IPS-18c (cell line): ENCODE data around the gene C17orf78.
"Not testable (repeated sequence)": the region's sequence is repeated elsewhere in the genome, so short reads cannot be mapped to it uniquely, and the experiment has no call there.

Experiments used
- H3K4me3 ChIP-seq: 2 replicates; pipeline ENCODE4 v1.7.0; 2013; ENCODE audit warnings: low read depth, mild to moderate bottlenecking, low read length, moderate library complexity; ENCODE audit not compliant: insufficient read depth
- H3K9me3 ChIP-seq: one replicate; pipeline ENCODE4 v1.6.1; 2013; ENCODE audit warnings: mild to moderate bottlenecking, low read length, moderate library complexity; ENCODE audit not compliant: control insufficient read depth, insufficient read depth

Gene C17orf78

DNA sequence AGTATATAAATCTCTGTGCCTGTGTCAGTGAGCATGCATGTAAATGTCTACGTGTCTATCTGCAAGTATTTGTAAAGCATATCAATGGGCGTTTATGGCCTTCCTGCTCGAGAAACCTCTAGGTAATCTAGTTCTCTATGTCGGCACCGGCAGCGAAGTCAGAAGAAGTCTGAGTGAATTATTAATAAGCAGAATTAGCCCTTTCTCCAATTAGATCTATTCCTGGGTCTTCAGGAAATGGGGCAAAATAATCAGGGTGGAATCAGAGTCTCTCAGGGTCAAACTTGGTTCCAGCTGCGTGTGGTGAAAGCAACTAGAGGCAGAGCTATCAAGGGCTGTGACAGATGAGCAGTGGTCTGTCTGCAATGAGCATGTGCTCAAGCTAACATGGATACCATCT lies at the start of gene C17orf78:
C17orf78 (plus strand) TSS at position 280 of the 400 bp plus-strand sequence; CDS start at position 388, 108 bp downstream.
- no peak within 1 kb of the TSS for H3K4me3 ChIP-seq
- H3K9me3 ChIP-seq, result no peaks in the 10 kb centered on the region

DNA sequence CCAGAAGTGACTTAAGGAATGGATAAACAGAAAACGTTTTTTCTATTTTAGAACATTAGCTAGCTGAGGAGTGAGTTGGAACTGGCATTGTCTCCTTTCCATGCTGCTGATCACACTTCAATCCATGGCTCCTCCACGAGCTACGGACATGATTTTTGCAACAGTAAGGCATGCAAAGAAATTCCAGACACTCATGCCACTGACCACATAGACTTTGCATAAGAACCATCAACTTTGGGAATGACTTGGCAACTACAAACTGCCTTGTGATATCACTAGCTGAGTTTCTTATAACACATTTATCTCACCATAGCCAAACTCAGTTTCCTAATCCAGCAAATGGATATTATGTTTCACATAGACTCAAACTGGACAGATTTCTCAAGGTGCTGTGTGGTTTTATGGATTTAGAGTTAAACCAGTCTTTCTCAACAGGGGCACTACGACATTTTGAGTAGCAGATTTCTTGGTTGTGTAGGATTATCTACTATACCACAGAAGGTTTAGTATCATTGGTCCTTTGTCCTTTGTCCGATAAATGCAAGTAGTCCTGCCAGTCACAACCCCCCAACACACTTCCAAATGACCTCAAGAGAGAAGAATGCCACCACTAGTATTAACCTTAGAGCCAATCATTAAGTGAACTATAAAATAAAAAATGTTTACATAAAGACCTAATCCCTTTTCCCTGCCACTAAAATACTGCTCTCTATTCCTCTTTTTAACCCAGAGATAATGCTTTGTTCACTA lies 48.3 kb upstream of the C17orf78 start:
- Histone ChIP-seq H3K4me3 (no peak overlapping the region), H3K9me3 (no peaks in the 10 kb centered on the region)

DNA sequence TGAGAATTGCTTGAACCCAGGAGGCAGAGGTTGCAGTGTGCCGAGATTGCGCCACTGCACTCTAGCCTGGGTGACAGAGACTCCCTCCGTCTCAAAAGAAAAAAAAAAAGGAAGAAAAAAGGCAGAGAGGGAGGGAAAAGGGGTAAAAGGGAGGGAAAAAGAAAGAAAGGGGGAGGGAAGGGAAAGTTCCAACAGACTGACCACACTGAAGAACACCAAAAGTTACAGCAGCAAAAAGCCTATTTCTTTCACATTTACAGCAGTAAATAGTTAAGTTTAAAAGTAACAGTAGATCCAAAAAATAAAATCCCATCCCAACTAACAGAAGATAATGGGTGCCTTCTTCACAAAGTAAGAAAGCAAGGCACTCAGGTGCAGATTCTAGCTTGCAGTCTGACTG lies 36.9 kb upstream of the C17orf78 start:
- H3K9me3 ChIP-seq, result no peaks in the 10 kb centered on the region
- H3K4me3 ChIP-seq, result no peak overlapping the region

DNA sequence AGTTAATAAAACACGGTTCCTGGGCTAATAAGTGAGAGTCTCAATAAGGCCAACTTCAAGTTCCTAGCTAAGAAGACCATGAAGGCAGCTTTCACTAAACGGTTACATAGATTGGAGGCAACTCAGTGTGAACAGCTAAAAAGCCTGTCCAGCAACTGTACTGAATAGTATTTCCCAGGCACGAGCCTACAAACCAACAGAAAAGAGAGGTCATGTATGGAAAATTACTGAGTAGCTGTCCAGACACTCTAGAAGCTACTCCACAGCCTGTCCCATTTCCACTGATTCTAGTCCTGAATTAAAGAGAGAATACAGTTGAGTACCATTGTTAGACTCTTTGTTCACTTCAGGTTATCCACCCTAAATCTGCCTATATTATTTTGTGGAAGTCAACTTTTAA lies 36.5 kb upstream of the C17orf78 start:
- Histone ChIP-seq H3K9me3 (no peaks in the 10 kb centered on the region), H3K4me3 (no peak overlapping the region)

DNA sequence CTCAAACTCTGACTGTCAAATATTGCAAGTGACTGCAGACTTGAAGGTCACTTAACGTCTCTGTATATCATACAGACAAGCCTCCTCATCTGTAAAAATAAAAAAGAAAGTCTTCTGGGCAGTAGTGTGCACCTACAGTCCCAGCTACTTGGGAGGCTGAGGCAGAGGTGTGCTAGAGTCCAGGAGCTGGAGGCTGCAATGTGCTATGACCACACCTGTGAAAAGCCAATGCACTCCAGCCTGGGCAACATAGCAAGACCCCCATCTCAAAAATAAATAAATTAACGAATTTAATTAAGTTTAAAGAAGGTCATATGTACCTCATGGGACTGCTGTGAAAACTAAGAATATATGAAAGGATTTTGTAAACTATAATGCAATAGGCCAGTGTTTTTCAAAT lies 35.0 kb upstream of the C17orf78 start:
- no peak overlapping the region for H3K4me3 ChIP-seq
- no peaks in the 10 kb centered on the region for H3K9me3 ChIP-seq

DNA sequence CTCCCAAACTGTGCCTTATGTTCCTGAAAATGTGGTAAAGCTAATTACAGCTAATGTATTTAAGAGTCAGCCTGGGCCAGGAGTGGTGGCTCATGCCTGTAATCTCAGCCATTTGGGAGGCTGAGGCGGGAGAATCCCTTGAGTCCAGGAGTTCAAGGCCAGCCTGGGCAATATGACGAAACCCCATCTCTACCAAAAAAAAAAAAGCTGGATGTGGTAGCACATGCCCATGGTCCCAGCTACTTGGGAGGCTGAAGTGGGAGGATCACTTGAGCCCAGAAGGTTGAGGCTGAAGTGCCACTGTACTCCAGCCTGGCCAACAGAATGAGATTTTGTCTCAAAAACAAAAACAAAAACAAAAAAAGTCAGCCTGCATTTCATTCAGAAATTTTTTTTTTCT lies 33.2 kb upstream of the C17orf78 start:
- Histone ChIP-seq H3K9me3 (peaks cover 5% of the 10 kb centered on the region), H3K4me3 (no peak overlapping the region)

DNA sequence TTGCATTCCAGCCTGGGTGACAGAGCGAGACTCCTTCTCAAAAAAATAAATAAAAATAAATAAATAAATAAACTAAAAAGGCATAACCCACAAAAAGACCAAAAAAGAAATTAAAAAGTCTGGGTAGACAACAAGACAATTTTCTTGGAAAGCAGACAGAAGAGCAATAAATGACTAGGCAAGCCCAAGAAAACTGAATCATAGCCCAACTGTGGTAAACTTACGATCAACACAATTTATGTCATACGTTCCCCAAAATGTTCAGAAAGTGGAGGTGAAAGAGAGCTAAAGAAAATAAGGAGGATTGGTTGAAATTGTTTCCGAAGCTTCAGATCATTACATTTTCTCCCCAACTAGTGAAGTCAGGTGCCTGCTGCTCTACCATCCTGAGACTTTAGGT lies 31.3 kb upstream of the C17orf78 start:
- Histone ChIP-seq H3K9me3 (peaks cover 8% of the 10 kb centered on the region), H3K4me3 (no peak overlapping the region)

DNA sequence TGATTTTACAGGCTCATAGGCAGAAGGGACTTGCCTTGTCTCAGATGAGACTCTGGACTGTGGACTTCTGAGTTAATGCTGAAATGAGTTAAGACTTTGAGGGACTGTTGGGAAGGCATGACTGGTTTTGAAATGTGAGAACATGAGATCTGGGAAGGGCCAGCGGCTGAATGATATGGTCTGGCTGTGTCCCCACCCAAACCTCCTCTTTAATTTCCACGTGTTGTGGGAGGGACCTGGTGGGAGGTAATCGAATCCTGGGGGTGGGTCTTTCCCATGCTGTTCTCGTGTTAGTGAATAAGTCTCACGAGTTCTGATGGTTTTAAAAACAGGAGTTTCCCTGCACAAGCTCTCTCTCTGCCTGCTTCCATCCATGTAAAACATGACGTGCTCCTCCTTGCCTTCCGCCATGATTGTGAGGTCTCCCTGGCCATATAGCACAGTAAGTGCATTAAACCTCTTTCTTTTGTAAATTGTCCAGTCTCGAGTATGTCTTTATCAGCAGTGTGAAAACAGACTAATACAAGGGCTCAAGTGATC lies 28.9 kb upstream of the C17orf78 start:
- not testable (repeated sequence) for H3K4me3 ChIP-seq, H3K9me3 ChIP-seq

DNA sequence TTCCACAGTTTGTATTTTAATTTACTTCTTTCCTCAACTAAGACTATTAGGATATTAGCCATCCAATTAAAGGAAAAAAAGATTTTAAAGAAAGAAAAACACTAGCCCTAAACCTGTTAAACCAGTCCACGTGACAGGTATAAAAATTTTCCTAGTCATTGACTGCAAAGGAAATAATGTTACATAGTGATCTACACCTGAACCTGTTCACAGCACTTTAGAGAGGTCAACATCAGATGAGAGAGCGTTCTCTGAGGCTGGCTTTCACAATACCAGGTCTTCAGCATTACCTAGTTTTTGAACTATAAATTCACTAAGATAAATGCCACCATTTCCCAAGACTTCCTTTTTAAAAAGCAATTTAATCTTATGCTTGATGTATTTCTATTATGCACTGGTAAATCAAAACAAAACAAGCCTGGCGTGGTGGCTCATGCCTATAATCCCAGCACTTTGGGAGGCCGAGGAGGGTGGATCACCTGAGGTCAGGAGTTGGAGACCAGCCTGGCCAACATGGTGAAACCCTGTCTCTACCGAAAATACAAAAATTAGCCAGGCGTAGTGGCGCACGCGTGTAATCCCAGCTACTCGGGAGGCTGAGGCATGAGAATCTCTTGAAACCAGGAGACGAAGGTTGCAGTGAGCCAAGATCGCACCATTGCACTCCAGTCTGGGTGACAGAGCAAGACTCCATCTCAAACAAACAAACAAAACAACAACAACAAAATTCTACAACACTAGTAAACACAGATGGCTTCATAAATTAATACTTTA lies 18.8 kb upstream of the C17orf78 start:
- not testable (repeated sequence) for H3K9me3 ChIP-seq, H3K4me3 ChIP-seq

DNA sequence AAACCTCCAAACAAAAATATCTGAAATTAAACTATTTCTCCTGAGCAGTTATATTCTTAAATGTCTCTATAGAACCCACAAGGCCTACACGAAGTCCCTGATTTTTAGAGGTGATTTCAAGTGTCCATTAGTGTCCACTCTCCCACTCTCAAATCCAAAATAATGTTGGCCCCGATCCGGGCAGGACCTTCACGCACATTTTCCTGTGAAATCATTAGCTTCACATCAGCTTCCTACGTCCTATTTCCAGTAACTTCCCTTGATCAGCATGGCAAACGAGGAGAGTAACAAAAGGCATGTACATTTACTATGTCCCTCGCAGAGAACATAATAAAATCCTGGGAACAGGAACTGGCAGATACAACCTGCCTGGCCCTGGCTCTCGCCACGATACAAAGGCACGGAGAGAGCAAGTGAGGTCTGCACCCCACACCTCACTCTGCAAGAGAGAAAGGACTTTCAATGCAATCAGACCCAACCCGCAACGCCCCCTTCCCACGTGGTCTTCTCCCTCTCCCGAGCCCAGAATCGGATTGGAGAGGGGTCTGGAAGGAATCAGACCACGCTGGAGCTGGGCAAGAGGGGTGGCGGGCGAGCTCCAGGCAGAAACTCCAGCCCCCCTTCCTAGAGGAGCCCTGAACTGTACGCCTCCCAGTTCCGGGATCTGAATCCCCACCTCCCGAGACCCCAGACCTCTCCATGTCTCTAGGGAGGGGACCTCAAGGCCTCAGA lies 17.5 kb upstream of the C17orf78 start:
- Histone ChIP-seq H3K4me3 (peak overlapping the region; percentile 82), H3K9me3 (peaks cover 2% of the 10 kb centered on the region)

DNA sequence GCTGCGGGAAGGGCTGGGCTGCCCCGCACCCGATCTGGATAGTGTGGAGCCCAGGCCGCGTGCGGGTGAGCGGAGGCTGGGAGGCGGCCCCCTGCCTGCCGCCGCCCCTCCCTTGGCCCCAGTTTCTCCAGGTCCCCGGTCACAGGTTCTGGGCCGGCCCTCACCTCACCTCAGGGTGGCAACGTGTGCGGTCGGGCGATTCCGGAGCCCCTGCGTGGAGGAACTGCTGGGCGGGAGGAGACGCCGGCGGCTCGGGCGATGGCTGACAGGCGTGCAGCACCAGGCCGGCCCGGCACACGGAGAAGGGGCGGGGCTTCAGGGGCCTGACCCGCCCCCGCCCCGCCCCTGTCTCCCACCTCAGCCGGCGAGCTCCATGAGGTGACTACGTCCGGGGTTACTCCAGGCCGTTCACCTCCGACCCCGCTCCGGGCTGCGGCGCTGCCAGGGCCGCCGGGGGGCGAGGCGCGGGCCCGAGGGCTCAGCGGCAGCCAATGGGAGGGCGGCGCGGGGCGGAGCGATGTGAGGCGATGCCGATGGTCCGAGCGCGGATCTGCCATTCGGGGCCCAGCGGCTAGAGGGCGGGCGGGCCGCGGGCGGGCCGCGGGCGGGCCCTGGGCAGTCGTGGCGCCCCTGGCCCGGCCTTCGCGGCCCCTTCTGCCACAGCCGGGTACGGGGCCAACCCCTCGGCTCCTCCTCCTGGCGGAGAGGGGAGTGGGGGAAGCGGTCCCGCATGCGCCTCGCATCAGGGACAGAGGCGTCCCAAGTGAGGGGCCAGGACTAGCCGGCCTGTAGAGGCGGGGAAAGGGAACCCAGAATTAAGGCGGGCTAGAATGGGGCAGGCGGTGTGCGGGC lies 16.7 kb upstream of the C17orf78 start:
- Histone ChIP-seq H3K4me3 (peak overlapping the region; percentile 82), H3K9me3 (peaks cover 2% of the 10 kb centered on the region)

DNA sequence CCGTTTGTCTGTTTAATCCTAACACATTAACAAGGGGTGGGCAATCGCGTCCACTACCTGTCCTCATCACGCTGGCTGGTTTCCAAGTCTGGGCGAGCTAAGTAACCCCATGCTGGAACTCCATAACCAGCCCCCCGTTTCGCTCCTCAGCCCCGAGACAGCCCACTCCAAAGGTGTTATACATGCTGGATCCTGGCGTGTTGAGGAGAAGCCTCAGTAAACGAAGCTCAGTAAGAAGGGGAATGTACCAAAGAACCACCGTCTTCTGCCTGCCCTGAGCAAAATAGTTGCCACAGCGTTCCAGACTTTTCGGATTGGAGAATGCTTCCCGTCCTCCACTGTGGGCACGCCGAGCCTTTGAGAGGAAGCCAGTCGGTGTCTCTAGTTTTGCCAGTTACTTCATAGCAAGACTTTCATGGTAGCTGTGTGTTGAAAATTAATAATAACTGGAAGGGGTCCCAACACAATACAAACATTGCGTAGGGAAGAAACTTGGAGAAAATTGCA lies 16.1 kb upstream of the C17orf78 start:
- Histone ChIP-seq H3K9me3 (peaks cover 2% of the 10 kb centered on the region), H3K4me3 (peak overlapping the region; percentile 17; the same call in 1 of the 2 replicates)

DNA sequence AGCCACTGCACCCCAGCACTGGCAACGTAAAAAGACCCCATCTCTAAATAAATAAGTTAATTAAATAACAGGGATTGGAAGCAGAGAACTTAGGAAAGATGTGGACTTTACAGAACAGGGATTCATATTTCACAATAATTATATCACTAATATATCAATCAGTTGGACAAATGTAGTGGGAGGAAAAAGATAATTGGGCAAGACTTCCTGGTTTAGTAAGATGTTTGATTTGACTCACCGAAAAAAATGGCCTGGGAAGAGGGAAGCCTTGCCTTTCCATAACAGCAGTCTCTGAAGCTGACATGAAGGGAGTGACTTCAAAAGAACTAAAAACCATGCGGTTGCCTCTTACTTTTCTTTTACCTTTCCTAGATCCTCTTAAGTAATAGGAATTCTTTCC lies 15.2 kb upstream of the C17orf78 start:
- peaks cover 2% of the 10 kb centered on the region for H3K9me3 ChIP-seq
- no peak overlapping the region for H3K4me3 ChIP-seq

DNA sequence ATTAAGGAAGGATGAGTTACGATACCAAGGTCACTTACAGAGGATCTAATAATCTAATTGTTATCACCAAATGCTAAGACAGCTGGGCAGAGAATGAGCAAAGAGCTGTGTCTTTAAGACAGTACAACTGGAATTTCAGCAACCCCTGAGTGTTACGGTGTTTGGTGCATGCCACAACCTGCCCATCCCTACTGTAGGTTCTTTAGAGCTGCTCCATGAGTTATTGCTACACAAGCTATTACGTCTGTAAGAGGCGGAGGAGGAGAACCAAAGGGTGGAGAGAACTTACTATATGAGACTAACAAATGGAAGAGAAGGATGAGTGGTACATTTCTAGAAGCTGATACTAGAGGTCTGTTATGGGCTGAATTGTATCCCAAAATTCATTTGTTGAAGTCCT lies 14.2 kb upstream of the C17orf78 start:
- Histone ChIP-seq H3K9me3 (peaks cover 2% of the 10 kb centered on the region), H3K4me3 (no peak overlapping the region)

DNA sequence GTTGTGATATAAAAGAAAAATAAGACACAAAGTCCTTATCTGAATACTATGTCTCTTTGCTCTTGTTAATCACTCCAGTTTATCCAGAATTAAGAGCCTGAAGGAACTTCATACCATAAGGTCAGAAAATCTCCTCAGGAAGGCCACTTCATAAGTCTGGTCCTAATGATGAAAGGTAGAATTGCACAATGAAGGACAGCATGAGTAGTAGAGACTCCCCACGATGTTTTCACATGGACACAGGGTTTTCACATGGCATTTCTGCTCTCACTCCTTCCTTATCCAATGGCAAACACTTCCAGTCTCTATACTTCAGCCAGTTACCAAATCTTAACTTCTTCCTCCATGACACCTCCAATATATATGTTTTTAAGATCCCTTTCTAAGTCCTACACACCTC lies 10.2 kb upstream of the C17orf78 start:
- Histone ChIP-seq H3K4me3 (no peak overlapping the region), H3K9me3 (peaks cover 2% of the 10 kb centered on the region)

DNA sequence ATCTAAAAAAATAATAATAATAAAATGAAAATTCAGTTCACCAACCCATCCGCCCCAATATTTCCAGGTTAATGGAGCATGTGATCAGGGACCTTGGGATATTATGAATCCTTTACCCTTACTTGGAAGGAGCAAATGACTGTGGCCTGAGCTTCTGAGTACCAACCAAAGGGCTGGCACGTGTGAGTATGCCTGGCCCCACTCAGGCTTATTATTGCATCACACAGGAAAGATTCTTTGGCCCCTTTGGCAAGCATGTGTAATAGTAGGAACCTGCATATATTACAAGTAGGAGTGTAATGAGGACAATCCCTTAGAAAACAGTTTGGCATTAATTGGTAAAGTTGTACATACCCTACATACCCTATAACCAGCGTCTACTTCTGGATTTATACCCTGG lies 7.2 kb upstream of the C17orf78 start:
- Histone ChIP-seq H3K9me3 (no peaks in the 10 kb centered on the region), H3K4me3 (no peak overlapping the region)
